ENCODE data around the gene CCDC120.

GRCh38 chrX:49106930-49107329, 48.1 kb downstream of the CCDC120 start:
- TF ChIP-seq CTCF (IDR thresholded peaks at IDR 0.05 in 4 of 5, conservative IDR thresholded peaks at IDR 0.05 in 1 of 5) (peak in 2 of 5 experiments; percentile 16 to 34), POLR2A (IDR thresholded peaks at IDR 0.05) (no peak)

Measured in gastrocnemius medialis (tissue), 4 donors.